ENCODE data around the gene GSDME. TPM values are rescaled to one million over a fixed set of nuclear protein-coding genes. Genes with fewer than 3 reads are reported as not detected.

Gene GSDME
- polyA plus RNA-seq, 1 of the 3 experiments (the other 2 are of a cell fraction) = 109 TPM

DNA sequence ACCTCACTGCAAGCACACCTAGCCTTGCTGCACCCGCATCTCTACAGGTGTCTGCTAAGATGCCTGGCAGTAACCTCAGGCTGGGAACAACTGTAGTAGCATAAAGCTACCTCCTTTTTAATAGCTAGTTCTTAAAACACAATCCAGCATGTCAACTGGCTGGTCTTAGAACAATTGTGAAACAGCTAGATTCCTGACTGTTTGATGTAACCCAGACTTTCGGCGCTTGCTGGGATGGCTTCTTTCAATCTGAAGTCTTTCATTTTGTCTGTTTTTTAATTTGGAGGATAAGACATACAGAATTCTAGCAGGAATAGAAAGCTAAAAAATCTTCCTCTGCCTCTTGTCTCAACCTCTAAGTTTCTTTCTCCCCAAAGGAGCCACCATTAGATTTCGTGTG, 59.8 kb downstream of the GSDME start:
- no peaks in the 10 kb centered on the region for H3K27me3 ChIP-seq (ENCODE audit: insufficient read depth)
- CTCF ChIA-PET = interaction anchor here (0.6 to 1.5 kb wide), 2 partner anchors 32 to 445 kb away, joined by 3 to 7 read pairs; no protein-coding TSS in a partner anchor
- H3K4me2 ChIP-seq = no peak overlapping the region
- no peak overlapping the region for H3K4me3 ChIP-seq (ENCODE audit: low read depth in 2 of 2, low read length in 1 of 2)
- POLR2A ChIA-PET = no interaction called here
- H2AFZ ChIP-seq (ENCODE audit: low read depth) = no peak overlapping the region
- H3F3A ChIP-seq (replicated peaks; ENCODE audit: insufficient read depth) = peaks cover 19% of the 10 kb centered on the region
- no peak overlapping the region for H3K27ac ChIP-seq (ENCODE audit: low read depth in 2 of 2, low read length in 1 of 2)
- H4K20me1 ChIP-seq (ENCODE audit: insufficient read depth) = no peaks in the 10 kb centered on the region
- H3K36me3 ChIP-seq (replicated peaks in 1 of 2; ENCODE audit: control insufficient read depth in 1 of 2, insufficient read depth in 2 of 2, low read length in 1 of 2) = peaks cover 10 to 19% of the 10 kb centered on the region in 2 experiments
- peaks cover 19 to 21% of the 10 kb centered on the region in 2 experiments for H3K4me1 ChIP-seq (ENCODE audit: control insufficient read depth in 1 of 2, insufficient read depth in 2 of 2, low read depth in 1 of 2, low read length in 1 of 2)
- H3K9me3 ChIP-seq = no peaks in the 10 kb centered on the region
- WGBS (ENCODE audit: low lambda C conversion rate) = 93% methylated on average over 4 of the region's 4 CpGs
- H3K79me2 ChIP-seq (ENCODE audit: insufficient read depth) = no peaks in the 10 kb centered on the region
- no peak for DNase-seq
- H3K9me2 ChIP-seq = no peaks in the 10 kb centered on the region
- TF ChIP-seq EP300 (IDR thresholded peaks at IDR 0.05; ENCODE audit: borderline replicate concordance in 1 of 2, low read depth in 1 of 2, low read length in 1 of 2) (no peak), TCF12 (IDR thresholded peaks at IDR 0.05) (no peak), ELF1 (IDR thresholded peaks at IDR 0.05) (no peak), MXI1 (IDR thresholded peaks at IDR 0.05; ENCODE audit: low read depth, low read length) (no peak), RXRA (IDR thresholded peaks at IDR 0.05; ENCODE audit: borderline replicate concordance, low read depth) (no peak), MEF2A (IDR thresholded peaks at IDR 0.05; ENCODE audit: borderline replicate concordance, low read depth) (no peak), TAF1 (IDR thresholded peaks at IDR 0.05; ENCODE audit: borderline replicate concordance, low read depth, low read length) (no peak), FOXM1 (IDR thresholded peaks at IDR 0.05; ENCODE audit: low read depth) (no peak), SIN3A (IDR thresholded peaks at IDR 0.05; ENCODE audit: borderline replicate concordance, low read depth, low read length) (no peak), NRF1 (IDR thresholded peaks at IDR 0.05; ENCODE audit: low read depth, low read length) (no peak)
- TF ChIP-seq, protein P1, sequence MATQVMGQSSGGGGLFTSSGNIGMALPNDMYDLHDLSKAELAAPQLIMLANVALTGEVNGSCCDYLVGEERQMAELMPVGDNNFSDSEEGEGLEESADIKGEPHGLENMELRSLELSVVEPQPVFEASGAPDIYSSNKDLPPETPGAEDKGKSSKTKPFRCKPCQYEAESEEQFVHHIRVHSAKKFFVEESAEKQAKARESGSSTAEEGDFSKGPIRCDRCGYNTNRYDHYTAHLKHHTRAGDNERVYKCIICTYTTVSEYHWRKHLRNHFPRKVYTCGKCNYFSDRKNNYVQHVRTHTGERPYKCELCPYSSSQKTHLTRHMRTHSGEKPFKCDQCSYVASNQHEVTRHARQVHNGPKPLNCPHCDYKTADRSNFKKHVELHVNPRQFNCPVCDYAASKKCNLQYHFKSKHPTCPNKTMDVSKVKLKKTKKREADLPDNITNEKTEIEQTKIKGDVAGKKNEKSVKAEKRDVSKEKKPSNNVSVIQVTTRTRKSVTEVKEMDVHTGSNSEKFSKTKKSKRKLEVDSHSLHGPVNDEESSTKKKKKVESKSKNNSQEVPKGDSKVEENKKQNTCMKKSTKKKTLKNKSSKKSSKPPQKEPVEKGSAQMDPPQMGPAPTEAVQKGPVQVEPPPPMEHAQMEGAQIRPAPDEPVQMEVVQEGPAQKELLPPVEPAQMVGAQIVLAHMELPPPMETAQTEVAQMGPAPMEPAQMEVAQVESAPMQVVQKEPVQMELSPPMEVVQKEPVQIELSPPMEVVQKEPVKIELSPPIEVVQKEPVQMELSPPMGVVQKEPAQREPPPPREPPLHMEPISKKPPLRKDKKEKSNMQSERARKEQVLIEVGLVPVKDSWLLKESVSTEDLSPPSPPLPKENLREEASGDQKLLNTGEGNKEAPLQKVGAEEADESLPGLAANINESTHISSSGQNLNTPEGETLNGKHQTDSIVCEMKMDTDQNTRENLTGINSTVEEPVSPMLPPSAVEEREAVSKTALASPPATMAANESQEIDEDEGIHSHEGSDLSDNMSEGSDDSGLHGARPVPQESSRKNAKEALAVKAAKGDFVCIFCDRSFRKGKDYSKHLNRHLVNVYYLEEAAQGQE (IDR thresholded peaks at IDR 0.05; ENCODE audit: low read depth, low read length) = no peak
- H3K9ac ChIP-seq = no peak overlapping the region

DNA sequence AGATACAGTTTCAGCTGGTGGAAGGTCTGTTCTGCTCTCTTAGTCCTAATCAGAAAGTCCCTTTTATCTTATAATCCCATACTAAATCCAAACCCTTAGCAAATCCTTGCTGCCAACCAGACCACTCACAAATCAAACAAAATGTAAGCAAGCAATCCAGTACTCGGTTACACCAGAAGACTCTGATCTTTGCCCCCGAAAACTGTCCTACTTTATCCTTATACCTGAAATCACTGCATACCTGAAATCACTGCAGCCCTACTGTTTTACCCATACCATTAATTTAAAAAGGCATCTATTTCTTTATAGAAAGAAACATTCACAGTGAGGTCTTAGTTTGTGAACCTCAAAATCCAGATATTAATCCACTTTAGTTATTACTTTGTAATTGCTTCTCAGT, 64.7 kb downstream of the GSDME start:
- no peaks in the 10 kb centered on the region for H3K79me2 ChIP-seq (ENCODE audit: insufficient read depth)
- TF ChIP-seq, protein P2, sequence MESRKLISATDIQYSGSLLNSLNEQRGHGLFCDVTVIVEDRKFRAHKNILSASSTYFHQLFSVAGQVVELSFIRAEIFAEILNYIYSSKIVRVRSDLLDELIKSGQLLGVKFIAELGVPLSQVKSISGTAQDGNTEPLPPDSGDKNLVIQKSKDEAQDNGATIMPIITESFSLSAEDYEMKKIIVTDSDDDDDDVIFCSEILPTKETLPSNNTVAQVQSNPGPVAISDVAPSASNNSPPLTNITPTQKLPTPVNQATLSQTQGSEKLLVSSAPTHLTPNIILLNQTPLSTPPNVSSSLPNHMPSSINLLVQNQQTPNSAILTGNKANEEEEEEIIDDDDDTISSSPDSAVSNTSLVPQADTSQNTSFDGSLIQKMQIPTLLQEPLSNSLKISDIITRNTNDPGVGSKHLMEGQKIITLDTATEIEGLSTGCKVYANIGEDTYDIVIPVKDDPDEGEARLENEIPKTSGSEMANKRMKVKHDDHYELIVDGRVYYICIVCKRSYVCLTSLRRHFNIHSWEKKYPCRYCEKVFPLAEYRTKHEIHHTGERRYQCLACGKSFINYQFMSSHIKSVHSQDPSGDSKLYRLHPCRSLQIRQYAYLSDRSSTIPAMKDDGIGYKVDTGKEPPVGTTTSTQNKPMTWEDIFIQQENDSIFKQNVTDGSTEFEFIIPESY (IDR thresholded peaks at IDR 0.05; ENCODE audit: borderline replicate concordance, low read depth) = no peak
- TF ChIP-seq, protein P3, sequence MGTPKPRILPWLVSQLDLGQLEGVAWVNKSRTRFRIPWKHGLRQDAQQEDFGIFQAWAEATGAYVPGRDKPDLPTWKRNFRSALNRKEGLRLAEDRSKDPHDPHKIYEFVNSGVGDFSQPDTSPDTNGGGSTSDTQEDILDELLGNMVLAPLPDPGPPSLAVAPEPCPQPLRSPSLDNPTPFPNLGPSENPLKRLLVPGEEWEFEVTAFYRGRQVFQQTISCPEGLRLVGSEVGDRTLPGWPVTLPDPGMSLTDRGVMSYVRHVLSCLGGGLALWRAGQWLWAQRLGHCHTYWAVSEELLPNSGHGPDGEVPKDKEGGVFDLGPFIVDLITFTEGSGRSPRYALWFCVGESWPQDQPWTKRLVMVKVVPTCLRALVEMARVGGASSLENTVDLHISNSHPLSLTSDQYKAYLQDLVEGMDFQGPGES (IDR thresholded peaks at IDR 0.05; ENCODE audit: low read depth, low read length) = no peak
- no peak for TF ChIP-seq RXRA (IDR thresholded peaks at IDR 0.05; ENCODE audit: borderline replicate concordance, low read depth)
- no peak for TF ChIP-seq CHD2 (IDR thresholded peaks at IDR 0.05; ENCODE audit: low read length, partially characterized antibody)
- TF ChIP-seq, protein P4, sequence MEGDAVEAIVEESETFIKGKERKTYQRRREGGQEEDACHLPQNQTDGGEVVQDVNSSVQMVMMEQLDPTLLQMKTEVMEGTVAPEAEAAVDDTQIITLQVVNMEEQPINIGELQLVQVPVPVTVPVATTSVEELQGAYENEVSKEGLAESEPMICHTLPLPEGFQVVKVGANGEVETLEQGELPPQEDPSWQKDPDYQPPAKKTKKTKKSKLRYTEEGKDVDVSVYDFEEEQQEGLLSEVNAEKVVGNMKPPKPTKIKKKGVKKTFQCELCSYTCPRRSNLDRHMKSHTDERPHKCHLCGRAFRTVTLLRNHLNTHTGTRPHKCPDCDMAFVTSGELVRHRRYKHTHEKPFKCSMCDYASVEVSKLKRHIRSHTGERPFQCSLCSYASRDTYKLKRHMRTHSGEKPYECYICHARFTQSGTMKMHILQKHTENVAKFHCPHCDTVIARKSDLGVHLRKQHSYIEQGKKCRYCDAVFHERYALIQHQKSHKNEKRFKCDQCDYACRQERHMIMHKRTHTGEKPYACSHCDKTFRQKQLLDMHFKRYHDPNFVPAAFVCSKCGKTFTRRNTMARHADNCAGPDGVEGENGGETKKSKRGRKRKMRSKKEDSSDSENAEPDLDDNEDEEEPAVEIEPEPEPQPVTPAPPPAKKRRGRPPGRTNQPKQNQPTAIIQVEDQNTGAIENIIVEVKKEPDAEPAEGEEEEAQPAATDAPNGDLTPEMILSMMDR (IDR thresholded peaks at IDR 0.05) = no peak
- TF ChIP-seq, protein P5, sequence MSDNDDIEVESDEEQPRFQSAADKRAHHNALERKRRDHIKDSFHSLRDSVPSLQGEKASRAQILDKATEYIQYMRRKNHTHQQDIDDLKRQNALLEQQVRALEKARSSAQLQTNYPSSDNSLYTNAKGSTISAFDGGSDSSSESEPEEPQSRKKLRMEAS (IDR thresholded peaks at IDR 0.05; ENCODE audit: low read depth) = no peak
- TF ChIP-seq POLR2AphosphoS5 (IDR thresholded peaks at IDR 0.05; ENCODE audit: low read depth, low read length) = no peak
- TF ChIP-seq GATA2 (CRISPR knock-in tag; IDR thresholded peaks at IDR 0.05) = no peak
- TF ChIP-seq GABPA (IDR thresholded peaks at IDR 0.05; ENCODE audit: low read depth) = no peak
- TF ChIP-seq NFIC (IDR thresholded peaks at IDR 0.05; ENCODE audit: borderline replicate concordance) = no peak
- TF ChIP-seq ELF1 (IDR thresholded peaks at IDR 0.05) = no peak
- ChIA-PET CTCF (interaction anchor here (1.3 to 1.6 kb wide), 2 partner anchors 11 to 23 kb away, joined by 4 to 5 read pairs; no protein-coding TSS in a partner anchor), POLR2A (no interaction called here)
- no peak overlapping the region for H2AFZ ChIP-seq (ENCODE audit: low read depth)
- no peaks in the 10 kb centered on the region; a peak in 1 of 4 replicates for H3K4me1 ChIP-seq (ENCODE audit: control insufficient read depth in 1 of 2, insufficient read depth in 2 of 2, low read depth in 1 of 2, low read length in 1 of 2)
- 94% methylated on average over 2 of the region's 2 CpGs for WGBS (ENCODE audit: low lambda C conversion rate)
- H3K36me3 ChIP-seq (replicated peaks in 1 of 2; ENCODE audit: control insufficient read depth in 1 of 2, insufficient read depth in 2 of 2, low read length in 1 of 2) = peaks cover 4 to 14% of the 10 kb centered on the region in 2 experiments
- H3K4me2 ChIP-seq = no peak overlapping the region
- DNase-seq = no peak
- no peaks in the 10 kb centered on the region for H3K9me3 ChIP-seq
- no peaks in the 10 kb centered on the region for H3K27me3 ChIP-seq (ENCODE audit: insufficient read depth)
- no peaks in the 10 kb centered on the region for H3F3A ChIP-seq (replicated peaks; ENCODE audit: insufficient read depth)
- no peak overlapping the region for H3K4me3 ChIP-seq (ENCODE audit: low read depth in 2 of 2, low read length in 1 of 2)
- no peaks in the 10 kb centered on the region for H3K9me2 ChIP-seq
- no peak overlapping the region for H3K27ac ChIP-seq (ENCODE audit: low read depth in 2 of 2, low read length in 1 of 2)
- H4K20me1 ChIP-seq (ENCODE audit: insufficient read depth) = no peaks in the 10 kb centered on the region
- H3K9ac ChIP-seq = no peak overlapping the region
